Mesodermal cell (in vitro differentiated cells): ENCODE measurements around the gene OPRL1.
"Not testable (repeated sequence)": the region's sequence is repeated elsewhere in the genome, so short reads cannot be mapped to it uniquely, and the experiment has no call there.

ENCODE experiments used
- H3K27ac ChIP-seq: 2 replicates; pipeline ENCODE4 v1.7.0; 2013; ENCODE audit warnings: mild to moderate bottlenecking, low read depth, low read length, moderate library complexity; ENCODE audit not compliant: severe bottlenecking
- H3K36me3 ChIP-seq: 2 replicates; pipeline ENCODE4 v1.7.1; 2013; ENCODE audit warnings: mild to moderate bottlenecking, low read length, moderate library complexity; ENCODE audit not compliant: control insufficient read depth, insufficient read depth
- H3K4me1 ChIP-seq: one replicate; pipeline ENCODE4 v1.7.1; 2013; ENCODE audit warnings: mild to moderate bottlenecking, low read length; ENCODE audit not compliant: insufficient read depth, control insufficient read depth, poor library complexity, severe bottlenecking
- H3K4me3 ChIP-seq: 2 replicates; pipeline ENCODE4 v1.7.0; 2013; ENCODE audit warnings: low read length, control low read depth, mild to moderate bottlenecking; ENCODE audit not compliant: insufficient read depth, poor library complexity, severe bottlenecking; ENCODE audit errors: extremely low read depth
- H3K9me3 ChIP-seq: 2 replicates; pipeline ENCODE4 v1.7.1; 2013; ENCODE audit warnings: mild to moderate bottlenecking, low read length, moderate library complexity; ENCODE audit not compliant: control insufficient read depth
- WGBS, 2 experiments: methylation state at CpG; one replicate each; pipeline ENCODE4 v1.1.5; 2013; ENCODE audit warnings: missing lambda C conversion rate in 2 of 2; ENCODE audit not compliant: insufficient coverage in 2 of 2; 5-methylcytosine and 5-hydroxymethylcytosine counted together

Gene OPRL1

DNA sequence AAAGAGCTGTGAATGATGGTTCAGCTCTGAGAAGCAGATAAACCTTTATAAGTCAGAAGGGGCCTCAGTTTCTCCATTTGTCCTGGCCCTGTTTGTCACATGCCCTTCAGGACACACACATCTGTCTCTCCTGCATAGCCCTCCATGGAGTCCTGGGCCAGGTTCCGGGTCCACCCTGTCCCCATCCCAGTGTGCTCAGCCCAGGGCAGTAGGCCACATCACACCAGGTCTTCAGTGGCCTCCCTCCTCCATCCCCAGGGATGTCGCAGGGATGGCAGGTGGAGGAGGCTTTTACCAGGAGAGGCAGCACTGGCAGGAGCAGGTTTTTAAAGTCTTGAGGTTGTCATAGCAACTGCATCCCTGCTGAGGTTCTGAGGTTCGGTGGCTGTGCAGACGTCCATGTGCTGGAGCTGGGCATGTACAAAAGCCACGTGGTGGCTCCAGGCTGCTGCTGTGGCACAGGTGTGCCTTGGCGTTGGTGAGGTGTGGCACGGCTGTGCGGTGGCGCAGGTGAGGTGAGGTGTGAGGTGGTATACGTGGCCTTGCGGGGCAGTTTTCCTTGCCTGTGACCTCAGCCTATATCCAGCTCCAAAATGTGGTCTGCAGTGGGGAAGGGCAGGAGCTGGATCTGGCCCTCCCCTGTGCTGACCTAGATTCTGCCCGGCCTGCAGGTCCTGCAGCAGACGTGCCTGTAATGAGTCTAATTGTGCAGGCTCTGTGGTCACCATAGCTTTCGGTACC is 35.5 kb downstream of the OPRL1 start:
- no peaks in the 10 kb centered on the region for H3K4me1 ChIP-seq

DNA sequence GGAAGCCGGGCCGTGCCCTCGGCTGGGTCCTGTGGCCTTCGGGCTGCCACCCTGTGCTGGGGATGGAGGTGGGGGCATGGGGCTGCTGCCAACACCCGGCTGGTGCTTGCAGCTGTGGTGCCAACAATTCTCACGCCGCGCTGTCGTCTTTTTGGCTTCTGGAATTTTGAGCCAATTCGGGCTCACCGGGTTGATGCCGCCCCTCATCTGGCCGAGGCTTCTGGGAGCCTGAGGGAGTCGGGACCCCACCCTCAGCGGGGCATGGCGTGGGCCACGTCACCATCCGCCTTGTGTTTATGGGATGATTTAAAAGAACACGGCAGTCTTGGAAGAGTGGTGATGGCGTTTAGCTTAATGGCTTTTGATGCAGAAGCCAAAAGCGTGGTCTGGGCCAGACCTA is 36.1 kb downstream of the OPRL1 start:
- 88 to 94% methylated on average over 17 to 20 of the region's 21 CpGs for WGBS, 2 experiments

More for the DNA sequence above, 35.5 kb downstream of the OPRL1 start:
- H3K27ac ChIP-seq, result no peak overlapping the region
- whole genome bisulfite sequencing, 2 experiments, result 75 to 100% methylated on average over 3 to 10 of the region's 14 CpGs
- no peaks in the 10 kb centered on the region for H3K36me3 ChIP-seq
- no peaks in the 10 kb centered on the region for H3K9me3 ChIP-seq
- no peak overlapping the region for H3K4me3 ChIP-seq

DNA sequence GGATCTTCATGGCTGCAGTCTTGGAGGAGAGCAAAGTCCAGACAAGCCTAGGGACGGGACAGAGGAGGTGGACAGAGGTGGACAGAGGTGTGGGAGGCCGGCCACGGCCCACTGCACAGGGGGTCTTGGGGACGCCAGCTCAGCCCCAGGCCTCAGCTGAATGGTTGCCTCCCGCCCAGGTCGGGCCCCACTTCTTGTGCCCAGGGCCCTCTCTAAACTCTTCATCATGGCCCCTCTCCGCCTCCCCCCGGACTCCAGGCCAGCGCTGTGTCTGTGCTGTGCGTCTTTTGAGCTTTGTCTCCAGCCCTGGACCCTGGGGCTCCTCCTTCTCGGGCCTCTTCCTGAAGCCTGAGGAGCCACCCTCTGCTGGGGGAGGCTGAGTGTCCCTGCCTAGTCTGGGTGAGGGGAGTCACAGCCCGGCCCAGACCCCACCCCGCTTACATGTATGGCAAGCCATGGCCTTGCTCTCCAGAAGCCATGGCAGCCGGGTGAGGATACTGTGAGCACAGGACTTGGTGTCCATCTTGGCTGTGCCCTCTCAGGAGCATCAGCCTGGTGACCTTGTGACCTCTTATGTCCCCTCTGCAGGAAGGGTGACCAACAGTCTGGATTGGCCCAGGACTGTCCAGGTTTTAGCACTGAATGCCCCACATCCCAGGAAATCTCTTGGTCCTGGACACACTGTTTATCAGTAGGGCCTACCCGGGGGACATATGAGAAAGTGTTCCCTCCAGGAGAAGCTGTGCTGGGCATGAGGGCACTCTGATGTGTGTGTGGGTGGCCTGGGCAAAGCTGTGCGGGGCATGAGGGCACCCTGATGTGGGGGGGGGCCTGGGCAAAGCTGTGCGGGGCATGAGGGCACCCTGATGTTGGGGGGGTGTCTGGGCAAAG is 36.9 kb downstream of the OPRL1 start:
- Histone ChIP-seq H3K36me3 (no peaks in the 10 kb centered on the region), H3K4me3 (no peak overlapping the region), H3K27ac (no peak overlapping the region), H3K9me3 (no peaks in the 10 kb centered on the region), H3K4me1 (no peaks in the 10 kb centered on the region)
- 81 to 87% methylated on average over 9 to 15 of the region's 17 CpGs for WGBS, 2 experiments

More for the DNA sequence above, 36.1 kb downstream of the OPRL1 start:
- Histone ChIP-seq H3K9me3 (no peaks in the 10 kb centered on the region), H3K4me1 (no peaks in the 10 kb centered on the region), H3K4me3 (no peak overlapping the region), H3K36me3 (no peaks in the 10 kb centered on the region), H3K27ac (no peak overlapping the region)

DNA sequence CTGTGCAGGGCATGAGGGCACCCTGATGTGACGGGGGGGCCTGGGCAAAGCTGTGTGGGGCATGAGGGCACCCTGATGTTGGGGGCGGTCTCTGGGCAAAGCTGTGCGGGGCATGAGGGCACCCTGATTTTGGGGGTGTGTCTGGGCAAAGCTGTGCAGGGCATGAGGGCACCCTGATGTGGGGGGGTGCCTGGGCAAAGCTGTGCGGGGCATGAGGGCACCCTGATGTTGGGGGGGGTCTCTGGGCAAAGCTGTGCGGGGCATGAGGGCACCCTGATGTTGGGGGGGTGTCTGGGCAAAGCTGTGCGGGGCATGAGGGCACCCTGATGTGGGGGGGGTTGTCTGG is 37.5 kb downstream of the OPRL1 start:
- not testable (repeated sequence) for H3K36me3 ChIP-seq, H3K9me3 ChIP-seq, H3K4me3 ChIP-seq, H3K4me1 ChIP-seq, H3K27ac ChIP-seq
- 93% methylated on average over 2 of the region's 6 CpGs; no CpG with 5 or more reads in 1 of the 2 experiments for WGBS, 2 experiments

DNA sequence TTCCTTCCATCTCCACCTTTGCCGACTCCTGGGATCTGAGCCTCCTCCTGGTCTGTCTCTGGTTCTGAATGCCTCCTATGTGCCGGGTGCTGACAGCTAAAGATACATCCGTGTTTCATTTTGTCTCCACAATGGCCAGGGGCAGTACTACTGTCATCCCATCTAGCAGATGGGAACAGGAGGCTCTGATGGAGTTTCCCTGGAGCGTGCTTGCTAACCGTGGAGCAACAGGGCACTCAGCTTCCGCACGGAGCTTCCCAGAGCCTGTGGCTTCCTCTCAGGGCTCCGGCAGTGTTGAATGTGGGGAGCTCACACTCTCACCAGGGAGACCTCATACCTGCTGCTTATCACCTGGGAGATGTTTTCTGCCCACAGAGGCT is 39.4 kb downstream of the OPRL1 start:
- no peaks in the 10 kb centered on the region for H3K36me3 ChIP-seq
- no peak overlapping the region for H3K27ac ChIP-seq
- WGBS, 2 experiments, result 80 to 94% methylated on average over 5 to 7 of the region's 8 CpGs
- H3K4me1 ChIP-seq, result no peaks in the 10 kb centered on the region
- no peak overlapping the region for H3K4me3 ChIP-seq
- H3K9me3 ChIP-seq, result no peaks in the 10 kb centered on the region

DNA sequence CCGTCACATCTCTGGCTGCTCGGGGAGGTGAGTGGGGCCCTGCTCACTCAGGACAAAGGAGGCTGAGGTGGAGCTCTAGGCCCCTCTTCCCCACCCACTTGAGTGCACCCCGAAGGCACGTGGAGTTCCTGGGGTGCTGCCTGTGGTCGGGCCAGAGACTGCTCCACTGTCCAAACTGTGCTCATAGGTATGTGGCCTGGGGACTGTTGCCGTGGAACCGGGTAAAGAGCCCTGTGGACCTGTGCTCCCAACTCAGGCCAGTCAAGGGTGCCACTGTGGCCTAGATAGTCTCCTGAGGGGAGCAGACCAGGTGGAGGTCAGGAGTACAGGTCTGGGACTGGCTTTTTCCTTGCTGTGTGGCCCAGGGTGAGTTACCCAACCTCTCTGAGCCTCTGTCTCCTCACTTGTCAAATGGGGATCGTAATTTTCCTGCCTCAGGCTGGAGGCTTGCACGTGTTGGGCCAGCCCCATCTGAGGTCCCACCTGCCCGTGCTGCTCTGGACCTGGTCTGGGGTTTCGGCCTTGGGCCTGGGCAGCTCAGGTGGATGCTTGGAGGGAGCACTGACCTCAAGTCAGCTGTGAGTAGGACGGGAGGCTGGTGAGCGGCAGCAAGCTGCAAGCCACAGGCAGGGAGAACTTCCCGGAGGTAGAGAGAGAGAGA is 39.9 kb downstream of the OPRL1 start:
- no peaks in the 10 kb centered on the region for H3K9me3 ChIP-seq
- 76 to 77% methylated on average over 8 to 12 of the region's 14 CpGs for WGBS, 2 experiments
- no peak overlapping the region for H3K4me3 ChIP-seq

DNA sequence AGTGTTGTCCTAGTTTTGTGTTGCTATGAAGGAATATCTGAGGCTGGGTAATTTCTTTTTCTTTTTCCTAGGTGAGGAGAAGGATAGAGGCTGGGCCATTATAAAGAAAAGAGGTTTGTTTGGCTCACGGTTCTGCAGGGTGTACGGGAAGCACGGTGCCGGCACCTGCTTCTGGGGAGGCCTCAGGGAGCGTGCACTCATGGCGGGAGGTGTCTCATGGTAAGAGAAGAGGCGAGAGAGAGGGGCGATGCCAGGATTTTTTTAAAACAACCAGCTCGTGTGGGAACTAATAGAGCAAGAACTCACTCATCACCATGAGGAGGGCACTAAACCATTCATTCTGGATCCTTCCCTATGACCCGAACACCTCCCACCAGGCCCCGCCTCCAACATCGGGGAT is 41.7 kb downstream of the OPRL1 start:
- 91 to 93% methylated on average over 10 to 11 of the region's 12 CpGs for WGBS, 2 experiments

More for the DNA sequence above, 39.9 kb downstream of the OPRL1 start:
- Histone ChIP-seq H3K36me3 (no peaks in the 10 kb centered on the region), H3K27ac (no peak overlapping the region), H3K4me1 (no peaks in the 10 kb centered on the region)

DNA sequence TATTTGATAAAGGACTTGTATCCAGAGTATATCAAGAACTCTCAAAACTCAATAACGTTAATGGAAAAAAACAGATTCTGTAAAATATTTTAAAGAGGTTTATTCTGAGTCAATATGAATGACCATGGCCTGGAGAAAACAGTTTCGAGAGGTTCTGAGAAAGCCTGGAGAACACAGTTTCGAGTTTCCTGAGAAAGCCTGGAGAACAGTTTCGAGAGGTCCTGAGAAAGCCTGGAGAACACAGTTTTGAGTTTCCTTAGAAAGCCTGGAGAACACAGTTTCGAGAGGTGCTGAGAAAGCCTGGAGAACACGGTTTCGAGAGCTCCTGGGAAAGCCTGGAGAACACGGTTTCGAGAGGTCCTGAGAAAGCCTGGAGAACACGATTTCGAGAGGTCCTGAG is 43.0 kb downstream of the OPRL1 start:
- H3K4me1 ChIP-seq, H3K36me3 ChIP-seq, H3K4me3 ChIP-seq, H3K27ac ChIP-seq, H3K9me3 ChIP-seq: not testable (repeated sequence)
- WGBS, 2 experiments, result 77 to 82% methylated on average over 10 to 11 of the region's 11 CpGs

More for the DNA sequence above, 41.7 kb downstream of the OPRL1 start:
- Histone ChIP-seq H3K27ac (no peak overlapping the region), H3K36me3 (no peaks in the 10 kb centered on the region), H3K9me3 (no peaks in the 10 kb centered on the region), H3K4me3 (no peak overlapping the region), H3K4me1 (no peaks in the 10 kb centered on the region)

DNA sequence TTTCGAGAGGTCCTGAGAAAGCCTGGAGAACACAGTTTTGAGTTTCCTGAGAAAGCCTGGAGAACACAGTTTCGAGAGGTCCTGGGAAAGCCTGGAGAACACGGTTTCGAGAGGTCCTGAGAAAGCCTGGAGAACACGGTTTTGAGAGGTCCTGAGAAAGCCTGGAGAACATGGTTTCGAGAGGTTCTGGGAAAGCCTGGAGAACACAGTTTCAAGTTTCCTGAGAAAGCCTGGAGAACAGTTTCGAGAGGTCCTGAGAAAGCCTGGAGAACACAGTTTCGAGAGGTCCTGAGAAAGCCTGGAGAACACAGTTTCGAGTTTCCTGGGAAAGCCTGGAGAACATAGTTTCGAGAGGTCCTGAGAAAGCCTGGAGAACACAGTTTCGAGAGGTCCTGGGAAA is 43.6 kb downstream of the OPRL1 start:
- 89 to 91% methylated on average over 10 to 11 of the region's 11 CpGs for WGBS, 2 experiments
- not testable (repeated sequence) for H3K27ac ChIP-seq, H3K36me3 ChIP-seq, H3K4me3 ChIP-seq, H3K4me1 ChIP-seq, H3K9me3 ChIP-seq

DNA sequence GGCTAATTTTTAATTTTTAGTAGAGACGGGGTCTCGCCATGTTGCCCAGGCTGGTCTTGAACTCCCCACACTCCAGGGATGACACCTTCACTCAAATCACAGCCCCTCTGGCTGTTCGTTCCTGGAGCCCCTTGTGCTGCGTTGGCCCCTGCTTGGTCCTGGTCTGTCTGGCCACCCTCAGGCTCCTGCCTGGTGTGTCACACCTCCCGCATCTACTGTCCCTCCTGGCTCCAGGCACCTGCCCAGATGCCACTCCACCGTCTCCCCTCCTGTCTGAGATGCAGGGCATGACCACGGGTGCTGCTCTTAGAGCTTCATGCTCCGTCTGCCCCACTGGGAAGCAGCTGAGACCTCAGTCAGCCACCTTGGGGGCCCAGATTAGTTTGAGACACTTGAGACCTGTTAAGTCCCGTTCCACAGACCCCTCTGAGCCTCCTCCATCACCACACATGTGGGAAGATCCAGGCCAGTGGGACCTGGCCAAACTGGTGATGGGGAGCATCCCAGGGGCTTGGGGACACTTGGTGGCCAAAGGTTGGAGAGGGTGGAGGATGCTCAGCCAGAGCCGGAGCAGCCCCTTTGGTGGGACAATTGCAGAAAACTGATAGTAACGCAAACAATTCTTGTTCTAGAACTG is 49.4 kb downstream of the OPRL1 start:
- no peaks in the 10 kb centered on the region for H3K4me1 ChIP-seq
- WGBS, 2 experiments, result 78 to 89% methylated on average over 10 of the region's 11 CpGs
- H3K27ac ChIP-seq, result no peak overlapping the region
- no peak overlapping the region for H3K4me3 ChIP-seq
- H3K36me3 ChIP-seq, result no peaks in the 10 kb centered on the region
- no peaks in the 10 kb centered on the region for H3K9me3 ChIP-seq
